CD4-positive, alpha-beta T cell treated with Interleukin-6 at 100 ng/mL for 8 hours (primary cell): ENCODE results near the gene SET.
"Not testable (repeated sequence)": the region's sequence is repeated elsewhere in the genome, so short reads cannot be mapped to it uniquely, and the experiment has no call there.

ENCODE experiments used
- DNase-seq: peaks from one replicate; pipeline ENCODE4 v3.0.0-alpha.2; 2020; ENCODE audit warnings: mixed read lengths, low spot score

Gene SET, protein sequence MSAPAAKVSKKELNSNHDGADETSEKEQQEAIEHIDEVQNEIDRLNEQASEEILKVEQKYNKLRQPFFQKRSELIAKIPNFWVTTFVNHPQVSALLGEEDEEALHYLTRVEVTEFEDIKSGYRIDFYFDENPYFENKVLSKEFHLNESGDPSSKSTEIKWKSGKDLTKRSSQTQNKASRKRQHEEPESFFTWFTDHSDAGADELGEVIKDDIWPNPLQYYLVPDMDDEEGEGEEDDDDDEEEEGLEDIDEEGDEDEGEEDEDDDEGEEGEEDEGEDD

DNA sequence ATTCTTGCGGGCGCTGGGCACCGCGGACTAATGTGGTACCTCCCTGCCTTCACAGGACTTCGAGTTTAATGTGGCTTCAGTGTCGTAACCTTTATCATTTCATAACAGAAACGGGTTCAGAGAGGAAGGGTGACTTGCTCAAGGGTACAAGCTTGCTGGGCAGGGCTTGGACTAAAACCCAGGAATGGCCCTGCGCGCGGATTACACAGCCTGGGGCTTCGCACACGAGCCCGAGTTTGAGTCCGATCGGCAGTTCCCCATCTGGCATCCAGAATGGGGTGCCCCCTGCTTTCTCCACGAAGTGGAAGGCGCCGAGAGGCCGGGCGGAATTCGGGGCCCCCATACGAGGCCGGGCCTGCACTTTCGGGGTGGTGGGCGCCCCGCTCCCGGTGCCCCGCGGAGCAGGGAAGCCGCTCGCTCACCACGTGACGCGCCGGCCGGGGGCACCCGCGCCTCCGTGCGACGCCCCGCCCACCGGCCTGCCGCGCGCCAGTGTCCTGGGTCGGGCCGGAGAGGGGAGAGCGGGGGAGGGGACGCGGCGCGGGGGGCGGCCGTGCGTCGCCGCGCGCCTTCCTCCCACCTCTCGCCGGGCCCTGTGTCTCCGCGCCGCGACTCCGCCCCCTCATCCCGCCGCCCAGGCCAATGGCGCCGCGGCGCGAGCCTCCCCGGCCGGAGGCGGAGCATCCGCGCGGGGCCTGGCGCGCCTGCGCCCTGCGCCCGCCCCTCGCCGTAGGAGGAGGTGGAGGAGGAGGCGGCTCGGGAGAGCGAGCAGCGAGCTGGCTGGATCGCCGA, at the start of gene SET:
TSS of gene SET (plus strand) at position 722 of the 792 bp plus-strand sequence. CDS start 361 bp downstream, outside the sequence.
- peak; percentile 93 for DNase-seq

DNA sequence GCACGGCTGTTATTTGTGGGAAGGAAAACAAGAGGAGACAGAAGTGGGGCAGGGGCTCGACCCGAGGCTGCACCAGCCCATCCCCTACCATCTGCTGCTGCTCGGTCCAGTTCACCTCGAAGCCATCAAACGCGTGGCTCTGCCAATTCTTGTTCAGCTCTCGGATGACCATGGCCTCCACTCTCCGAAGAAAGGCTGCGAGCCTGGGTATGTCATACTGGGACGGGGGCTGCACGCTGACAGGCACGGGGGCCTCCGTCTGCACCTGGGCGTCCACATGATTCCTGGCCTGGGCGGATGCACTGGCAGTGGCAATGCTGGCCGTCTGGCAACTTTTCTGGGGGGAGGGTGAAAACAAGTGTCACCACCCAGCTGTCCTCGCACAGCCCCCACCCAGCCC, 48.4 kb upstream of the SET start:
- no peak for DNase-seq

DNA sequence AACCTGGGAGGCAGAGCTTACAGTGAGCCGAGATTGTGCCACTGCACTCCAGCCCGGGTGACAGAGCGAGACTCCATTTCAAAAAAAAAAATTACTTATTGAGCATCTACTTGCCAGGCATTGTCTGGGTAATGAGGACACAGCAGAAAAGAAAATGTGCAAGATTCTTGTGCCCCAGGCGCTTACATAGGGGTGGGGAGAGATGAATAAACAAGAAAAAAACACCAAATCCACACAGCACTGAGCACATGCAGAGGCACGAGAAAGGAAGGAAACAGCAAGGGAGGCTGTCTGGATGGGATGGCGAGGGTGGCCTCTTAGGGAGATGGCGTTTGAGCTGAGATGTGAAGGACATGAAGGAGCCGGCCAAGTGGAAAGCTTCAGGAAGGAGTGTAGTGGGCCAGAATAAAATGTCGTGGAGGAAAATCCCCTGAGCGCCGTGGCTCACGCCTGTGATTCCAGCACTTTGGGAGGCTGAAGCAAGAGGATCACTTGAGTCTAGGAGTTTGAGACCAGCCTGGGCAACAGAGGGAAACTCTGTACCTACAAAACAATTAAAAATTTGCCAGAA, 46.3 kb upstream of the SET start:
- no peak for DNase-seq

DNA sequence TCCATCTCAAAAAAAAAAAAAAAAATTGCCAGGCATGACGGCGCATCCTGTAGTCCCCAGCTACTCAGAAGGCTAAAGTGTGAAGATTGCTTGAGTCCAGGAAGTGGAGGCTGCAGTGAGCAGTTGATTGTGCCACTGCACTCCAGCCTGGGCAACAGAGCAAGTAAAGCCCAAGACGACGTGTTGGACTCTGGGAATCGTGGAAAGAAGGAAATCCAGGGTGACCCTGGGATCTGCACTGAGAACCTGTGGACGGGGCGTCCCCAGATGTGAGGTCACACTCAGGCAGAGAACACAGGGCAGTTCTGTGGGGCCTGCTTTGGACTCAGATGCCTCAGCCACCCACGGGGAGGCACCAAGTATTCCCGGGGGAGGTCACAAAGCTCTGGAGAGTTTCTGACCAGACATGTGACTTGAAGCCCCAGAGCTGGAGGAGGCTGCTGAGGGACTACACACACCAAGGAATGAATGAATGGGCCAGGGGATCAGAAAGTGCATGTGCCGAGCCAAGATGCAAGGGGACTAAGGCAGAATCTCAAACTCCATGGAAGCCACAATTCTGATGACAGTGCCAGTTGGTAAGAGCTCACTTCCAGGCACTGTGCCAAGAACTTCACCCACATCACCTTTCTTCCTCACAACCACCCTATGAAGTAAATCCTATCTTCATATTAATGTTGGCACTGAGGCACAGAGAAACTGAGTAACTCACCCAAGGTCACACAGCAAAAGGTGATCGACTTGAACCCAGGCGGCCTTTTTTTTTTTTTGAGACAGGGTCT, 45.3 kb upstream of the SET start:
- no peak for DNase-seq

DNA sequence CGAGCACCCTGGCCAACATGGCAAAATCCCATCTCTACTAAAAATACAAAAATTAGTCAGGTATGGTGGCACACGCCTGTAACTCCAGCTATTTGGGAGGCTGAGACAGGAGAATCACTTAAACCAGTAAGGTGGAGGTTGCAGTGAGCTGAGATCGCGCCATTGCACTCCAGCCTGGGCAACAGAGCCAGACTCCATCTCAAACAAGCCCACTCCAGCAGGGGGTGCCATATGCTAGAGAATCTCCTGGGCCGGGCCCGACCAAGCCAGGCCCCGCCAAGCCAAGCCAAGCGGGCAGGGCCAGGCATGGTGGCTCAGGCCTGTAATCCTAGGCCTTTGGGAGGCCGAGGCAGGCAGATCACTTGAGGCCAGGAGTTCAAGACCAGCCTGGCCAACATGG, 40.8 kb upstream of the SET start:
- peak; percentile 64 for DNase-seq

DNA sequence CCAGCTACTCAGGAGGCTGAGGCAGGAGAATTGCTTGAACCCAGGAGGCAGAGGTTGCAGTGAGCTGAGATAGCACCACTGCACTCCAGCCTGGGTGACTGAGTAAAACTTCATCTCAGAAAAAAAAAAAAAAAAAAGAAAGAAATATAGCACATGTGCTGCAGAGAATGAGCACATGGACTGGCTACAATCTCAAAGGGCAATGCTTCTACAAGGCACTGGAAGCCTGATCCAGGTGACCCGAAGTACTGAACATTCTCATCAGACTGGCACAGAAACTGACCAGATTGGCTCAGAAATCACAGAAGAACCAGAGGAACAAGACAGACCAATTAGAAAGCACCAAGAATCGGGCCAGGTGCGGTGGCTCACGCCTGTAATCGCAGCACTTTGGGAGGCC, 37.2 kb upstream of the SET start:
- DNase-seq, result no peak

DNA sequence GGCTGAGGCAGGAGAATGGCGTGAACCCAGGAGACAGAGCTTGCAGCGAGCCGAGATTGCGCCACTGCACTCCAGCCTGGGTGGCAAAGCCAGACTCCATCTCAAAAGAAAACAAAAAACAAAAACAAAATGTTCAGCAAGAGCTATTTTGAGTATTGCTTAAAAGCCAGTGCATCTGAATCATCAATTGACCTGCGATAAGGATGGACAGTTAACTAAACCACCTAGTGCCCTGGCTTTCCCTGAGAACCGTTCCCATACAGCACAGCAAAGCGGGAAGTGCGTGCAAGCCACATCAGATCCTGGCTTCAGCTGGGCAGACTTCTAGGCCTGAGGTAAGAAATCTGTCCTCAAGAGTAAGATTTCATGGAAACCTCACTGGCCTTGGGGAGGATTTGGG, 35.1 kb upstream of the SET start:
- DNase-seq, result no peak

DNA sequence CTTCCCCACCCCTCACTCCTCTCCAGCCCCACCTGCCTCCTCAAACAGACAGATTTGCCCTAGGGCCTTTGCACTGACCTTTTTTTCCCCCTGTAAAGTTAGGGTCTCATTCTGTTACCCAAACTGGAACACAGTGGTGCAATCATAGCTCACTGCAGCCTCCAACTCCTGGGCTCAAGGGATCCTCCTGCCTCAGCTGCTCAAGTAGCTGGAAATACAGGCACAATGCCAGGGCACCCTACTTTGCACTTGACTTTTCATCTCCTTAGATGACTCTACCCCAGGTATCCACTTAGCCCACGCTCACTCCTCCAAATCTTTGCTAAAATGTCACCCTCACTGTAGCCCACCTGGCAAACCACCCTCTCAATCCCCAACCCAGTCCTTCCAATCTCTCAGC, 34.5 kb upstream of the SET start:
- DNase-seq, result no peak

DNA sequence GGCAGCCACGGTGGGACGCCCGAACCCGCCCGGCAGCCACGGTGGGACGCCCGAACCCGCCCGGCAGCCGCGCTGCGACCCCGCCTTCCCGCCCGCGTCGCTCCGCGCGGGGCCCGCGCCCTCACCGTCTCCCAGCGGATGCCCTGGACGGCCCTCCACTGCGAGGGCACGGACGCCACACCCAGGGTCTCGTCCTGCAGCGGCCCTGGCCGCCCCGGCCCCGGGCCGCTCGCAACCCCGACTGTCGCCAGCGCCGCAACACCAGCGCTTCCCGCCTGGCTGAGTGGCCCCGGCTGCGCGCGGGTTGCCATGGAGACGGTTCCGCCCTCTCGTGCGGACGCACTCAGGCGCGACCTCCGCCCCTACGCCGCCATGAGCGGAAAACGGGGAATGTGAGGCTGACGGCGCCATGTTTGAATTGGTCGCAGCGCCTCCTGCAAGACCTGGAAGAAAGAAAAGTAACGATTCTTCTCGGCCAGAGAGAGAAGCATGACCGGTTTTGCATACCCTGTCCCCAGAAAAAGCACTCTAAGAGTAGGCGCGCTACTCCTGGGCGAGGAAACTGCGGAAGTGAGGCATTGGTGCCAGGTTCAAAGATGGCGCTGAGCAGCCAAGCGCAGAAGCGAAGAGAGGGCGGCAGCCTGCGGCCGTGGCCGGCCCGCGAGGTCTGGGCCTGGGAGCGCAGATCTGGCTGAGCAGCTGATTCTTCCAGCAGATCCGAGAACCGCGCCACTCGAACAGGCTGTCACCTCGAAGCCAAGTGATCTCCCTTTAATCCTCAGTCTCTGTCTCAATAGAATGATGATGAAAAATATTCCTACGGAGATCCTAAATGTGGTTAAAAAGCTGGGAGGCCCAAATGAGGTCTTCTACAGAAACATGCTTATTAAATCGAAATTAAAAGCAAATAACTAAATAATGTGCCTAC, 32.3 kb upstream of the SET start, which contains the start of gene DYNC2I2:
TSS of gene DYNC2I2 (minus strand) at position 432 of the 928 bp plus-strand sequence. CDS start at position 311, 121 bp downstream.
- DNase-seq, result peak; percentile 95

DNA sequence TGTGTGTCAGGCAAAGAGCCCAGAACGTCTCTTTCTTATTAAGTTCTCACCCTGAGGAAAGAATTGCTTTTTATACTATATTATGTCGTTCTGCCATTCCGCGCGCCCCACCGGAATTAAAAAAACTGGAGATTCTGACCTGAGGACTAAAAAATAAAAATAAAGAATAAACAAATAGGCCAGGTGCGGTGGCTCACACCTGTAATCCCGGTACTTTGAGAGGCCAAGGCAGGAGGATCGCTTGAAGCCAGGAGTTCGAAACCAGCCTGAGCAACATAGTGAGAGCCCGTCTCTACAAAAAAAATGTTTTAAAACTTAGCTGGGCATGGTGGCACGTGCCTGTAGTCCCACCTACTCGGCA, 31.7 kb upstream of the SET start:
- DNase-seq, result no peak

DNA sequence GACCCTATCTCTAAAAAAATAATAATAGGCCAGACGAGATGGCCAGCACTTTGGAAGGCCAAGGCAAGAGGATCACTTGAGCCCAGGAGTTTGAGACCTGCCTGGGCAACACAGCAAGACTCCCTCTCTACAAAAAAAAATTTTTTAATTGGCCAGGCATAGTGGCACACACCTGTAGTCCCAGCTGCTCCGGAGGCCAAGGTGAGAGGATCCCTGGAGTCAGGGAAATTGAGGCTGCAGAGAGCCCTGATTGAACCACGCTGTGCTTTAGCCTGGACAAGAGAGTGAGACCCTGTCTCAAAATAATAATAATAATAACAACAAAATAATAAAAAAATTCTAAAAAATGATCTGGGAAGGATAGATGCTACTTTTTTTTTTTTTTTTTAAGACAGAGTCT, 31.2 kb upstream of the SET start:
- no peak for DNase-seq

DNA sequence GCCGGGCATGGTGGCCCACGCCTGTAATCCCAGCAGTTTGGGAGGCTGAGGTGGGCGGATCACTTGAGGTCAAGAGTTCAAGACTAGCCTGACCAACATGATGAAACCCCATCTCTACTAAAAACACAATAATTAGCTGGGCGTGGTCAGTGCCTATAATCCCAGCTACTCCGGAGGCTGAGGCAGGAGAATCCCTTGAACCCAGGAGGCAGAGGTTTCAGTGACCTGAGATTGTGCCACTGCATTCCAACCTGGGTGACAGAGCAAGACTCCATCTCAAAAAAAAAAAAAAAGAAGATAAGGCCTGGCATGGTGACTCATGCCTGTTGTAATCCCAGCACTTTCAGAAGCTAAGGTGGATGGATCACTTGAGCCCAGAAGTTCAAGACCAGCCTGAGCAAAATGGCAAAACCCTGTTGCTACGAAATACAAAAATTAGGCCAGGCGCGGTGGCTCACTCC, 22.5 kb upstream of the SET start:
- DNase-seq, result not testable (repeated sequence)

DNA sequence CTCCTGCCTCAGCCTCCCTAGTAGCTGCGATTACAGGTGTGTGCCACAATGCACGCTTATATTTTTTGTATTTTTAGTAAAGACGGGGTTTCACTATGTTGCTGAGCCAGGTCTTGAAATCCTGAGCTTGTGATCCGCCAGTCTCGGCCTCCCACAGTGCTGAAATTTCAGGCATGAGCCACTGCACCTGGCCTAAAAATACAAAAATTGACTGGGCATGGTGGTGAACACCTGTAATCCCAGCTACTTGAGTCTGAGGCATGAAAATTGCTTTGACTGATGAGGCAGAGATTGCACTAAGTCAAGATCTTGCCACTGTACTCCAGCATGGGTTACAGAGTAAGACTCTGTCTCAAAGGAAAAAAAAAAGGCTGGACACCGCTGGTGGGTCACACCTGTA, 19.2 kb upstream of the SET start:
- no peak for DNase-seq

DNA sequence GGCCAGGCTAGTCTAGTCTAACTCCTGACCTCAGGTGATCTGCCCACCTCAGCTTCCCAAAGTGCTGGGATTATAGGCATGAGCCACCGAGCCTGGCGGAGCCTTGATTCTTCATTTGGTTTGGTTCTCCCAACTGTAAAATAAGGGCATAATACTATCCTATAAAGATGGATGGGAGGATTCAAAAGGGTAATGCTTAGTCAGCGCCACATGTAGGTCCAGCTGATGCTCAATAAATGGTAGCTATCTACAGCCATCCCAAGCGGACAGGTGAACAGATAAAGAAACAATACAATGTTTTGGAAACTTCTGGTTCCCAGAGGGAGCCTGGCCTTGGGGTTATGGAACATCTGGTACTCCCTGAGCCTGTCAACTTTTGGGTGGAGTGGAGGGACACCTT, 13.6 kb upstream of the SET start:
- no peak for DNase-seq

DNA sequence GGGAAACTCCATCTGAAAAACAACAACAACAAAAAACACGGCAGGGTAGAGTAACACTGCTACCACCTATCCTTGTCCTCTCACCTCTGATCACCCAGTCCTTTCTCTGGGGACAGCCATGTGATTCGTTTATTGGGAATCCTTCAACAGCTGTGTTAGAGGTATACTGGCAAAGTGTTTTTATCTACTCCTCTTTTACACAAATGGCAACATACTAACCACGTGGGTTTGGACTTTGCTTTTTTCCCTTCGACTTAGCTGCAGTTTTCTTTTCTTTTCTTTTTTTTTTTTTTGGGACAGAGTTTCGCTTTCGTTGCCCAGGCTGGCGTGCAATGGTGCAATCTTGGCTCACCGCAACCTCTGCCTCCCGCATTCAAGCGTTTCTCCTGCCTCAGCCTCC, 11.2 kb upstream of the SET start:
- no peak for DNase-seq

DNA sequence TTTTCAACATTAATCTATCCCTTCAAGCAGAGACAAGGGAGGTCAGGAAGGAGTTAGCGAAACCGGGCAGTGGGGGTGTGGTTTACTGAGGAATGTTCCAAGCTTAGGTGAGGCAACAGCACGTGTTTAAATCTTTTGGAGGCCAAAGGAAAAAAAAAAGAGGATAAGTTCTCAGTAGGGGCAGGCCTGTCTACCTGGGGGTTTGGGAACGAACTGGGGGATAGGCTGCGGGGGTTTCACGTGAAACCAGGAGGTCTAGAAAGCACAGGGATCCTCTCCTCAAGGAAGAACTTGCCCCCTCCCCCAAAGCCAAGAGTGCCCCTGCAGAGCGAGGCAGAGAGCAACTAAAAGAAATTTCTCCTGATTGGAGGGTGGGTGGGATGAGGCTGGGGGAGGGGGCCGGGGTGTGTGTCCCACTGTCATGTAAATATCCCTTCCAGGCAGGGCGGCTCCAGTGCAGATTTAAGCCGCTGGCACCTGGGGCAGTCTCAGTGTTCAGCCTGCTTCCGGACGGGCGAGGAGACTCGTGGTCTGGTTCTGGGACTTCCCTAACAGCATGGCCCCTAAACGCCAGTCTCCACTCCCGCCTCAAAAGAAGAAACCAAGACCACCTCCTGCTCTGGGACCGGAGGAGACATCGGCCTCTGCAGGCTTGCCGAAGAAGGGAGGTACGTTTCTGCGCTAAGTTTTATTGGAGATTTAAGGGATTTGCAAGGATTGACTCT, 5.5 kb upstream of the SET start:
- DNase-seq, result no peak

DNA sequence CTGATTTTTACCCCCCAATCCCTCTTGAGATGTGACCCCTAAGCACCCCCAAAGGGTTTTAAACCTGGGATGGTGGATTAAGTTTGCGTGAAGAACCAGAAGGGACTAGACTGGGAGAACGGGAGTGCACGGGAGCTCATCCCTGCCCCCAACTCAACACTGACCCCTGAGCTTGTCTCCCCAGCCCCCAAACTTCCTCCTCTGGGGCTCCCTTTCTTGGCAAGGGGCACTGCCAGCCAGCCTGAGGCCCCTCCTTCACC, 5.0 kb upstream of the SET start:
- DNase-seq, result no peak

DNA sequence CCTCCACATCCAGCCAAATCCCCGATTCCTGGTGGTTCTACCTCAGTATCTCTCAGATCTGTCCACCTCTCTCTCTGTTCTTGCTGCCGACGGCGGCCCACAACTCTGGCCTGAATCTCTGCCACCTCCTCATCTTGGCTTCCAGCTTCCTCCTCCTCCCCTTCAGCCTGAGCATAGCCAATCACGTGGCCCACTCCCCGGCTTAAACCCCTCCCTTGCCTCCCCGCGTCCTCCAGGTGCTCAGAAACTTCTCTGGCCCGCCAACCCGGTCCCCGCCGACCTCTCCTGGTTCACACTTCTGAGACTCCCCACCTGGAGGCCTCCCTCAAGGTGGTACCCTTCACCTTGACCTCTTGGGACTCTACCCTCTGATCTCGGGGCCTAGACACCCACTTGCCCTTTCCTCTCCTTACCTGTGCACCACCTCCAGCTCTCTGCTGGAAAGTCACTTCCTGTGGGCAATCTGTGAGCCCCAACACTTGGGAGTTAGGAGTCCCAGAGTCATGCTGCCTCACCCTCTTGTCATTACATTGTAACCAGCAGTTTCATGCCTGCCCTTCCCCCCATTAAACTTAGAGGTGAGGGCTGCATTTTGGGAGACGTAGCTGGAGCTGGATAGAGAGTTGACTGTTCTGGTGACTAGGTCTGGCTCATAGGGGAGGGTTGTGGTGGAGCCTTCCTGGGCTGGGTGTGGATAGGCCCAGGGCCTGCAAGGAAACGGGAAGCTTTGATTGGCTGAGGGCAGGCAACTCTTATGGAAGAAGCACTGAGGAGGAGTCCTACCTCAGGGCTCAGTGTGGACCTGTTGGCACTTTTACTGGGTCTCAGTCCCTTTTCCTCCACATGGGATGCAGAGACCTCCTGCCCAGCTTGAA, 4.5 kb upstream of the SET start:
- DNase-seq, result peak; percentile 79

DNA sequence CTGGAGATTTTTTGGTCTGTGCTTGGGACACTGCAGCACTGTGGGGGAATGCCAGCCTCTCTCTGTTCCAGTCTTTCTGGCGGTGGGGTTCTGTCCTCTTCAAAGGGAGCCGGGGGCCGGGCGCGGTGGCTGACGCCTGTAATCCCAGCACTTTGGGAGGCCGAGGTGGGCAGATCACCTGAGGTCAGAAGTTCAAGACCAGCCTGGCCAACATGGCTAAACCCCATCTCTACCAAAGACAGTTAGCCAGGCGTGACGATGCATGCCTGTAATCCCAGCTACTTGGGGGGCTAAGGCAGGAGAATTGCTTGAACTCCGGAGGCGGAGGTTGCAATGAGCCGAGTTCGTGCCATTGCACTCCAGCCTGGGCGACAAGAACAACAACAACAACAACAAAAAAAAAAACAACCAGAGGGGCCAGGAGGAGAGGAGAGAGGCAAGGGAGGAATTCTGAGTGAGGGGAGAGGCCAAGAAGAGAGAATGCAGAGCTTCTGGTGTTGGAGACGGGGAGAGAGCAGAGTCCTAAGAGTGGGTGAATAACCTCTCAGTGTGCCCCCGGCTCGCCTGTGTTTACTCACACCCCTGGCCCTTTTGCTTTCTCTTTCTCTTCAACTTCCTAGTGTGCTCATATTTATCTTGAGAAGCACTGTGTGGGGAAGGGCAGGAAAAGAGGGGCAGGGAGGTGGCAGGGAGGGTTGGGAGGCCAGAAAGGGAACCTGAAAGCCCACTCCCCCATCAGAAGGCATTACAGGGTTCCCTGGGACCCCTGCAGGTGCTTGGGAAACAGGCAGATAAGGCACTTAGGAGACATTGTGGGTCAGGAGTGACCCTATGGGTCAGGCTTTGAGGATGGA, 3.2 kb upstream of the SET start:
- peak; percentile 63 for DNase-seq
